RPMI8226 (cell line): Measurements from ENCODE around the gene RYR3.
"Not testable (repeated sequence)": the region's sequence is repeated elsewhere in the genome, so short reads cannot be mapped to it uniquely, and the experiment has no call there.

Source experiments
- DNase-seq: peaks from one replicate; pipeline ENCODE4 v3.0.0-alpha.2; 2015

The RYR3 gene

DNA sequence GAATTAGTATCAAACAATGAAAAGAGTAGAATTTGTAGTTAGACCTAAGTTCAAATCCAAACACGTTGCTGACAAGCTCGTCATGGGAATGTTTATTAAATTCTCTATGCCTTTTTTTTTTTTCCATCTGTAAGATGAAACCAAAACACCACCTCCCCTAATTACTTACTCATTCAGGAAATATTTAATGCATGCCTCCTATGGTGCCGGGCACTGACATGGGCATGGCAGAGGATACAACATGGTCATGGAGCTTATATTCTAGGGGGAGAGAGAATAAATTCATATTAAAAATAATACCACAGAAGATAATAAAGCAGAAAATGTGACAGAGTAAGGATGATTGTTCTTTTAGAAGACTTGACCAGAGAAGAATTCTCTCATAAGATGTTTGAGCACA, 215.8 kb downstream of the RYR3 start:
- no peak for DNase-seq

GRCh38 chr15:33533197-33533596, 222.4 kb downstream of the RYR3 start:
- DNase-seq: no peak

- DNase-seq: no peak
These were observed 223.9 kb downstream of the RYR3 start for GRCh38 chr15:33534642-33535041.

DNA sequence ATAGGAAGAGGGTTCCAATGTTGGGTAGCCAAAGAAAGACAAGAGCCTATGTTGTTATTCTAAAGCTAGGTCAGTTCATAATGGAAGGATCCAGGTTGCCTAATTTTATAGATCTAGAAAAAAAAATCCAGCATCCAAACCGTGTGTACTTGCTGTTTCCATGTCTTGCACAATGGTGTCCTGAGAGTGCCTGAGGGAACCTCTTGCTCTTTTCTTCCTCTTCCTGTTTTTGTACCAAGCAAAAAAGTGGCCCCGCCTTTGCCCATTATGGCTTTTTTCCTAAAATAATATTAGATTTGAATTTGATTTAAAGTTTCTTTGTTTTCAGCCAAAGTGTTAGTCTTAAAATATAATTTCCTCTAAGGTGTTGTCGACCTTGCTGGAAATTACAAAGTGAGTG, 224.4 kb downstream of the RYR3 start:
- no peak for DNase-seq

DNA sequence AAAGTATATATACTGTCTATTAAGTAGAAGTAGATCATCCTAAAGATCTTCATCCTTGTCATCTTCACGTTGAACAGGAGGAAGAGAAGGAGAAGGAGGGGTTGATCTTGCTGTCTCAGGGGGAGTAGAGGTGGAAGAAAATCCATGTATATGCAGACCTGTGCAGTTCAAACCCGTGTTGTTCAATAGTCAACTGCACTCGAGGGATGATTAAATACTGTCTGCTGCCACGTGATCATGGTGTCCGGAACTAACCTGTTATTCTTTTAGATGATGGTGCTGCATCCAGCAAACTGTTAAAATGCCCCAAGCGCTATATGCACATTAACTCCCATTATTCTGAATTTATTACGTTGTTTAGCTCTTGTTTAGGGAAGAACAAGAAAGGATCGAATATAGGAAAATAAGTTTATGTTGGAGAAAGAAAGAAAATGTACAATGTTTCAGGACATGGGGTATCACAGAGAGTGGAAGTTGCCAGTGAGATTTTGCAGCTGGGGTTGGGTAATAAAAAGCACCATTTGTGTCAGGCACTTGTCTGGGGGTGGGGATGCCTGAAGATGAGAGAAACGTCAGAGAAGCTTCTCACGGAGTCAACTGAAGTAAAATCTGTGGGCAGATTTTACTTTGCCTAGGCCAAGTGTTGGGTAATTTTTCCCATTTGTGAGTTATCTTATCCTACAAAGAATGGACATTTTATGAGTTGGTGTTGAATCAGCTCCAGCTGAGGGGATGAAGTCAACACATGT, 229.2 kb downstream of the RYR3 start:
- no peak for DNase-seq

- no peak for DNase-seq
These were observed 233.2 kb downstream of the RYR3 start for GRCh38 chr15:33543957-33544356.

- DNase-seq: no peak
These were observed 235.1 kb downstream of the RYR3 start for GRCh38 chr15:33545866-33546265.

DNA sequence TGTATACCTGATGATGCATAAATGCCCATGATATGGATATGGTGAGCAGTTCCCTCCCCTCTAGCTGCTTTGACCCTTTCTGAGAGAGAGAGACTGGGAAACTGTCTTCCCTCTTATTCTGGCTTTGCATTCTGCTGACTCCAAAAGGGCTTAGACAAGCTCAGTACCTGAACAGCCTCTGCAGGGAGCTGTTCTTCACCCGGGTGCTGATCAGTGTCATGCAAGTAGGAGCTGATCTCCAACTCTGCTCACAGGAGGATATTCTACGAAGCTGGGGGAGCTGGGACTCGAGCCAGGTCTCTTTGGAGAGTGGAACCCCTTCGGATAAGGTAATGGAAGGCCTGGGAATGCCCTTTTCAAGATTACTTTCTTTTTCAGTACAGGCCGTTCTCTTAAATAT, 237.1 kb downstream of the RYR3 start:
- DNase-seq: peak; percentile 27

GRCh38 chr15:33551860-33552259, 241.1 kb downstream of the RYR3 start:
- DNase-seq: no peak

- no peak for DNase-seq
These were observed 242.4 kb downstream of the RYR3 start for GRCh38 chr15:33553157-33553556.

DNA sequence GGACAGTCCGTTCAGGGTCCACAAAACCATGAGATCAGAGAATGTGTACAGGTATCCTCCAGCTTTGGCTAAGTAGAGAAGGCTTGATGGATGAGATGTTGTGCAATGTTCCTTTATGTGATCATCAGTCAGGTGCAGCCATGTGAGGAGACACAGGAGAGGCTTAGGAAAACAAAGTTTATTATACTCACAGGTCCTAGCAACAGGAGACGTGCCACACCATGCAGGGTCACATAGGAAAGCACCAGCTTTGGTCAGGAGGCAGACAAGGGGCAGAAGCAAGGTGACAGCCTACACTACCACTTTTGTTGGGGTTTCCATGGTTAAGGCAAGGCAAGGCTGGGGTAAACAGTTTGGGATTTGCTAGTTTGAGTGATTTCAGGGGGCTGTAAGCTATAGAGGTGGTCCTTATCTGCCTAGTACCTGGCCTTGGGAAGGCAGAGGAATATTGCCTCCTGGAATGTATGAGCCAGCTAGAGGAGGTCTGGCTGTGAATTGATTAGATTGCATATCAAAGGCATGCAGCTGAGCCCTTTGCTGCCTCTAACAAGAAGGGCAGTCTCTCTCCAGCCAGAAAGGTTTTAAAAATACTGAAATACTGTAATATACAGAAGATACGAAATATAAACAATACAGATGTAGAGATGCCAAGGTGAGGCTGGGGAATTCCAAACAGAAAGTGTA, 248.6 kb downstream of the RYR3 start:
- DNase-seq: no peak

DNA sequence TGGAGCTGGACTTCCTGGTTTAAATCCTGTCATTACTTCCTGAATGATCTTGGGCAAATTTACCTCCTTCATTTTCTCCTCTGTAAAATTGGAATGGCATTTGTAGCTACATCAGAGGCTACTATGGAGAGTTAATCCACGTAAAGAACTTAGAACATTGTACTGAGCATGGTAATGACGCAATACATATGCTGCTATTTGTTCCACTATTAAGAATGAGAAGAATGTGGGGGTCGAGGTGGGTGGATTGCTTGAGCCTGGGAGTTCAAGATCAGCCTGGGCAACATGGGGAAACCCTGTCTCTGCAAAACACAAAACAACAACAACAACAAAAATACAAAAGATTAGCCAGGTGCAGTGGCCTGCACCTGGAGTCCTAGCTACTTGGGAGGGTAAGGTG, 250.6 kb downstream of the RYR3 start:
- no peak for DNase-seq

DNA sequence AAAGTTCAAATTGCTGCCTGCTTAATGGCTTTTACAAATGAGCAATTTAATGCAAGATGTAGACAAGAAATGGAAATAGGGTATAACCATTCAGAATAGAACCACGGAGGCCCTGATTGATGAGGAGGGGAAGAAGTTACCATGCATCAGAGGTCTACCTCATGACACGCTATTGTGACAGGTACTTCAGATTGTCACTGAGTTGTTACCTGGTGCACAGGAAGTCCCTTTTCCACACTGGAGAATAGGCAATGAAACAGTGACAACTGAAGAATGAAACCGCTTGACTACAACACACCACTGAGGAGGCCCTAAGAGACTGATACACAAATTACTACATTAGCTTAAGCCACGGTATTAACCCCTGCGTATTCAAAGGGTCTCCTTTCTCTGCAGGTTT, 251.2 kb downstream of the RYR3 start:
- DNase-seq: no peak

- no peak for DNase-seq
These were observed 254.3 kb downstream of the RYR3 start for GRCh38 chr15:33565094-33565493.

DNA sequence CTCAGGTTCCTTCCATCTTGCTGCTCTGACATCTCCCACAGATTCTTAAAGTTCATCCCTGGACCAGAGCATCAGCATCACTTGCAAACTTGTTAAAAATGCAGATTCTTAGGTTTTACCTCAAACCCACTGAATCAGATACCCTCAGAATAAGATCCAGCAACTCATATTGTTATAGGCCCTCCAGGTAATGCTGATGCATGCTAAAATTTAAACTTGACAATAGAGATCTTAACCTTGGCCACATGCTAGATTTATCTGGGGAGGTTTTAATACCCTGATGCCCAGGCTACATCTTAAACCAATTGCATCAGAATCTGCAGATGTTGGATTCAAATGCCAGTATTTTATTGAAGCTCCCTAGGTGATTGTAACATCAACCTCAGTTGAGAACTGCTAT, 256.9 kb downstream of the RYR3 start:
- no peak for DNase-seq

- DNase-seq: no peak
These were observed 258.3 kb downstream of the RYR3 start for GRCh38 chr15:33569036-33569435.

DNA sequence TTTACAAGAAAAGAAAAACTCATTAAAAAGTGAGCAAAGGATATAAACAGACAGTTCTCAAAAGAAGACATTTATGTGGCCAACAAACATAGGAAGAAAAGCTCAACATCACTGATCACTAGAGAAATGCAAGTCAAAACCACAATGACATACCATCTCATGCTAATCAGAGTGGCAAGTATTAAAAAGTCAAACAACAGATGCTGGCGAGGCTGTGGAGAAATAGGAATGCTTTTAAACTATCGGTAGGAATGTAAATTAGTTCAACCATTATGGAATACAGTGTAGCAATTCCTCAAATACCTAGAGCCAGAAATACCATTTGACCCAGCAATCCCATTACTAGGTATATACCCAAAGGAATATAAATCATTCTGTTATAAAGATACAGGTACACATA, 267.1 kb downstream of the RYR3 start:
- DNase-seq: not testable (repeated sequence)

- no peak for DNase-seq
These were observed 269.8 kb downstream of the RYR3 start for GRCh38 chr15:33580526-33580925.

DNA sequence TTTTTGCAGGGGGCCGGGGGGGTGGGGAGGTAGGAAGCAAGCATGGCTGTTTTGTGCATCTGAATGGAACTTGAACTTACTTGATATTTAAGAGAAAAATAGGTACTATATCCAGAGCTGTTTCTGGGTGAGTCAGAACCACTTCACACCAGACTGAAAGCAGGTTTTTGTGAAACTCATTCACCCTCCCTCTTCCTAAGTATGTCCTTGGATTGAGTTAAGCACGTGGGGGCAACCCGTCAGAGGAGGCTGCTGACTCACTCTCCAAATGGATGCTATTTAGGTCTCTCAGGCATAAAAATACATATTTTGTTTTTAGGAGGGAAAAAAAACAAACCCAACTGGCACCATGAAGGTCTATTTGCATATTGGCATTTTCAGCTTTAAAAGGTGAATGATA, 270.3 kb downstream of the RYR3 start:
- no peak for DNase-seq

DNA sequence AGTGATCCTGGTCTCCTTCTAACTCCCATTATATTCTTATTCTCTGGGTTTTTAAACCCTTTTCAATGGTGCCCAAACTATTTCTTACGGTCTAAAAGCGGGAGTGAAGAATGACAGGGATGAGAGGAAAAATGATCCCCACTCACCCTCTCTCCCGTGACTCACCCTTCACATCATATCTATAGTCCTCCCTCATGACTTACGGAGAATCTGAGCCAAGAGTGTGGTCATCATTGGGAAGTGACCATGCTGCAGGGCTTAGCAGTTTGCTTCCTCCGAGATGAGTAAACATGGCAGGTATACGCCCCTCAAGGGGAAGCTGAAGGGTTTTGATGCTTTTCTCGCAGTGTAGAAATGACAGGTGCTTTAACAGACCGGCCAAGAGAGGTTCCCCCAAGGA, 274.0 kb downstream of the RYR3 start:
- no peak for DNase-seq

DNA sequence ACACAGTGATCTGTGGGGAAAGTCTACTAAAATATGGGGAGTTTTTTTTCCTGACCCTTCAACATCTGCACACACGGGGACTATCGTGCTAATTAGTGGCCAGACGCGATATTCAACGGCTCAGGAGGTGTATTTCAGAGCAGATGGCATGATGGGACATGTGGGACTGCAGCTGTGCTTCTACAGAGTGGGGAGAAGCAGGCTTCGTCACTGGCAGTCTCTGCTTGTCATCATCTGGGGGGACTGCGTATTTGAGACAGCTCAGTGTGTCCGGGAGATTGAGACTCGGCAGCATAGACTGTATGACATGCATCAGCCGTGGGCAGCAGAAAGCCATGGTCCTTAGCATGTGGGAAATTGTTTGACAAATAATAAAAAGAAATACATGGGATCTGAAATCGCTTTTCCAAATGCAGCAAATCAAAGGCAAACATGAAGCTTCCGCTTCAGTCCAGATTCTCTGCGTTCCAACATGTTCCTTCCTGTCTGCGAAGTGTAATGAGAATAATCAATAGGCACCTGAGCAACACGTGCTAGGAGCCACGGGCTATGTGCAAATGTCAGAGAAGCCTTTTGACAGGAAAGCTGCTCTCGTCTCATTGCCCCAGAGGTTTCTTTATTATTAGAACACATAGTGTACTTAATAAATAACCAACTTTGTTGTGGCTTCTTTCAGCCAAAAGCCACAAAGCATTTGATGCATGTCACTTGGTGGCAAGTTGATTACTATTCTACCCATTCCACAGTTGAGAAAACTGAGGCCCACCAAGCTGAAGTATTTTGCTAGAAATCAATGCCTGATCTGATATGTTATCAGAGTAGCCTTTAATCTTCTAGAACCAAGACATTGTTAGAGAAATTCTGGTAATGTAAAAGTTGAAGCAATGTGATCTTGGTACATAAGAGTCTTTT, 276.3 kb downstream of the RYR3 start:
- DNase-seq: no peak

- no peak for DNase-seq
These were observed 277.0 kb downstream of the RYR3 start for GRCh38 chr15:33587773-33588172.

GRCh38 chr15:33592864-33593263, 282.1 kb downstream of the RYR3 start:
- DNase-seq: no peak

- not testable (repeated sequence) for DNase-seq
These were observed 287.6 kb downstream of the RYR3 start for GRCh38 chr15:33598382-33598781.
